ACHN (cell line): ENCODE measurements around the gene COL4A2.

ENCODE experiments used
- DNase-seq: peaks from one replicate; pipeline ENCODE4 v3.0.0-alpha.2; 2015
- in situ Hi-C: cut with HindIII; loops from 2 replicates; pipeline ENCODE4 v1.10.0; 2017; ENCODE audit warnings: low sequenced_read_pairs, low pct_ligation_motif_present, low pct_unique_long_range_greater_than_20kb

The COL4A2 gene

DNA sequence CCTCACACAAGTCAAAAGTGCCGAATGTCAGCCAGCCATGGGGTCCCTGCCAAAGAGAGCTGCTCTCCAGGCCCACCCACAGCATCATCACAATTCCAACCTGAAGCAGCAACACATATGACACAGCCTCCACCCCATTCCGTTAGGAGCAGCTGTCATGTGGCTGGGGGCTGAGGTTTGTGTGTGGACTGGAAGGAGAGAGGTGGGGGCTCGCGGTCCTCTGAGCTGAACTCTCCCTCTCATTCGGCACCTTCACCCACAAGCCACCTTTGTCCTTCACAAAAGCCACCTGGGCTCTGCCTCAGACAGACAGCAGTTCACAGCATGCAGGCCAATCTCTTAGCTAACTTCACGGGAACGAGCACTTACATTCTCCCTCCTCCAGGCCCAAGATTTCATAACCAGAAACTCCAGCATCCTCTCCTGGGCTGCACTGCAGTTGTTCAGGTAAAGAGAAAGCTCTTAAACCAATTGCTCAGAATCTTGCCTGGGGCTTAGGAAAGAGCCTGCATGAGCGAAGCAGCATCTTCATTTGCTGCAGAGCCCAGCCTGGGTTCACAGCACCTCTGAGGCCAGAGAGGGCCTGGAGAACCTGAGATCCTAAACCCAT, 247.2 kb downstream of the COL4A2 start:
- no peak for DNase-seq
- in situ Hi-C loops, result no loop called here

DNA sequence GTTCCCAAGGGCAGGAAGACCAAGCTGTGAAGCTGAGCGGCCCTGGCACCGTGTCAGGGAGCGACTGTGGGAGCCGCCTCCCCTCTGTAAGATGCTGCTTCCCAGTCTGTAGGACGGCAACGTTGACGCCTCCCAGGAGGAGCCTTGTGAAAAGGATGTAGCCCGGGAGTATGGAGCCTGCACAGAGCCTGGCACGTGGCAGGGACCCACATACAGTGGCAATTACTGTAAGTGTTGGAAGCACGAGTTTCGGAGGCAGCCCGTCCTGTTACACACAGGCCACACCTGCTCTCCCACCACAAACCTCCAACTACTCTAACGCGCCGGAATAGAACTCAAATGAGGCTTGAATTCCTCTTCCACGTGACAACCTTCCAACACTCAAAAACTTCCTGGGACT, 247.9 kb downstream of the COL4A2 start:
- in situ Hi-C loops, result no loop called here

DNA sequence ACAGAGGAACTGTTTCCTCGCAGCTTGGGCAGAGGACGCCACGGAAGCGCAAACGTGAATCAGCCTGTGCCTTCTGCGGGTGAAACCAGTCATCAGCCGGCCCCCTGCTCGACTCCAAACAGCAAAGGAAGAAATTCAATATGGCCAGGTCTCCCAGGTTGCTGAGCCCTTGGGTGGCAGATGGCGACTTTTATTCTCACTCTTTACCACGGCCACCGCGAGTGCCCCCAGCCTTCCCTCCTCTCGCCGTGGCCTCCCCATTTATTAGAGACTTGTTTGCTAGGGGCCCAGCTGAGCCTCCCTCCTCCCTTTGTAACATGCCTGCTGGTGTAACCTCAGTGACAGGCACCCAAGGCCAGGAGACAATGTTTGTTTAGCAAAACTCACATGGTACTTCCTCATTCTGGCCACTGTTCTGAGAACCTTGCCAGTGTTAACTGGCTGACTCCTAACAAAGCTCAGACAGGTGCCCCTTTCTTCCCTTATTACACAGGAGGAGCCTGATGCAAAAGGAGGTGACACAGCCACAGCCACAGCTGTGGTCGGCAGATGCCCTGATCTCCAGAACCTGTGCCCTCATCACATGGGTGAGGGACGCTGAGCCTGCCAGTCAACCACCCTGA, 248.6 kb downstream of the COL4A2 start:
- DNase-seq, result no peak
- in situ Hi-C loops, result no loop called here

More for the DNA sequence above, 247.9 kb downstream of the COL4A2 start:
- no peak for DNase-seq

DNA sequence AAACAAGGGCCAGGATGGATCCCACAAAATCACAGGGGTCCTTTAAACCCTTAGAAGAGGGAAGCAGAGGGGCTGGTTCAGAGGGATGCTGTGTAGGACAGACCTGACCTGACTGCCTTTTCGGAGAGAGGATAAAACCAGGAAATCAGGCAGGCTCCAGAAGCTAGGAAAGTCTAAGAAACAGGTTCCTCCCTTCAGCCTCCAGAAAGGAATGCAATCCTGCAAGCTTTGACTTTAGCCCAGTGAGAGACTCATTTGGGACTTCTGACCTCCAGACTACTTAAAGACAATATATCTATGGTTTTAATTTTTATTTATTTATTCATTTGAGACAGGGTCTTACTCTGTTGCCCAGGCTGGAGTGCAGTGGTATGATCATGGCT, 249.1 kb downstream of the COL4A2 start:
- in situ Hi-C loops, result no loop called here
- no peak for DNase-seq

DNA sequence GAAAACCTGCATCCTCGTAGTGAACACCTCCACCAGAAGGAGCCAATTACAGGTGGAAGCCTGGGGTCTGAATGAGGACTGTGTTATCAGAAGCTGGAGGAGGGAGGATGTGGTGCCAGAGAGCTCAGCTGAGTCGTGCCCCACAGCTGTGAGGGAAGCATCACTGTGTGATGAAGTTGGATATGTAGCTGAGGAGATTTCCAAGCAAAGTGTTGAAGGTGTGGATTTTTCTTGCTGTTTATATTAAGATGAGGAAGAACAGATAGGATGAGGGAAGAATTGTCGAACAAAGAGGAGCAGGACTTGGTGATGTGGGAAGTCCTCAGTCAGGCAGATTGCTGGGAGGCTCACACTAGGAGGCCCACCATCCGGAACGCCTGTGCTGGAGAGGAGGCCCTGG, 250.0 kb downstream of the COL4A2 start:
- no peak for DNase-seq
- in situ Hi-C loops, result no loop called here

DNA sequence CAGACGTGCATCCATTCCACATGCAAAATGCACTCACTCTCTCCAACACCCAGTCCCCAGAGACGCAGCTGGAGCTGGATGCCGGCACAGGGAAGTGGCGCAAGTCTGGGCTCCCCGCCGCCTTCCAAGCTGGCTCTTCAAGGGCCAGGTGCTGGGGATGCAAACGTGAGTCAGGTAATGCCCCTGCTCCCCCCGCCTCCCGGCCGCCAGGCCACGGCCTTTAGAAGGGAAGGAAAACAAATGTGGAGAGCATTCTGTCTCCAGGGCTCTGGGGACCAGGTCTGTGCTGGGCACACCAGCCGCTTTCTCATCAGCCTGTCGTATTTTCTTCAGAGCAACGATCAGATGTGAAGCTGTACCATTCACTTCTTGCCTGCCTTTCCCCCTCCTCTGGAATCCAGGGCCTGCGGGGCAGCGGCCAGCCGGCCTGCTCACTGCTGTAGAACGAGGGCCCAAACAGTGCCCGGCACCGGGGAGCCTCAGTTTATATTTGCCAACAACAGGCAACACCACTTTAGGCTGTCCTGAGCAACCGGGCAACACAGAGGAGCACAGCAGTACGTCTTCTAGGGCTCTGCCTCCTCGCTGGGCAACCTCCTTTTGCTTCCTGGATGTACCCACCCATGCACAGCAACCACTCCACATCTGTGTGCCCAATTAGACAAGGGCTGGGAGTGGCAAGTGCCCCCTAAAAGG, 250.7 kb downstream of the COL4A2 start:
- DNase-seq, result no peak
- in situ Hi-C loops, result no loop called here

DNA sequence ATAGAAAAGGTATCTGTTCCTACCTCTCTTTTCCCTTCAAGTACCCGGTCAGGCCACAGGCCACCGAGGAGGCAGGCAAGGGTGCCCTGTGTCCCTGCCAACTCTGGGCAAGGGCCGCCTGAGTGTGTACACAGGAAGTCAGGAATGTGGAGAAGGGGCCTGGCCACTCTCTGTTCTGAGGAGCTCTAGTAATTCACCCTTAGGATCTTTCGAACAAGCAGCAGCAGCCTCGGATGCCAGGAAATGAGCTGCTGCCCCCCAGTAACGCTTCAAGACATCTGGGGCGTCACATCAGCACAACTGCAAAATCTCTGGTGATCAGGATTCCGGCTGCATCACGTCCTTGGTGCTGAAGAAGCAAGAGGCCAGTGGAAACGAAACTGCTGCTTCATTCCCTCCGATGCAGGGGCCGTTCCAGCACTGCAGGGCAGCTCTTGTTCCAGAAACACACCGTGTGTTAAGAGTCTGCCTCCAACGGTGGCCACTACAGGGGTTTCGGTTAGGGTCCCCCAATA, 252.4 kb downstream of the COL4A2 start:
- DNase-seq, result no peak
- in situ Hi-C loops, result no loop called here

DNA sequence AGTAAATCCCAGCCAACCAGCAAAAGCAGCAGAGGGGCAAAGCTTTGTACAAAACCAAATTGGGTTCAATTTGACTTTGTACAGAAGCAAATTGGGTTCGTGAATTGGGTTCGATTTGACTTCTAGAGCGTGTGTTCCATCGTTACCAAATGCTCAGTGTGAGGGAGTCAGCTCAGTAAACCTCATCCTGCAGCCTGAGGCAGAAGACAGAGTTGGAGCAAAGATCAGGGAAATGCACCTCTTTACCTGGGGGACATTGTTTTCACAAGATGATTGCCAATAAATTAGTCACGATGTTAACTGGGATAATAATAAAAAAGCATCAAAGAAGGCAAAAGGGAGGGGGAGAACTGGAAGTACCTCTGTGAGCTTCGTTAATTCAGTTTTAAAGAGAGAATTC, 252.9 kb downstream of the COL4A2 start:
- in situ Hi-C loops, result no loop called here
- no peak for DNase-seq

DNA sequence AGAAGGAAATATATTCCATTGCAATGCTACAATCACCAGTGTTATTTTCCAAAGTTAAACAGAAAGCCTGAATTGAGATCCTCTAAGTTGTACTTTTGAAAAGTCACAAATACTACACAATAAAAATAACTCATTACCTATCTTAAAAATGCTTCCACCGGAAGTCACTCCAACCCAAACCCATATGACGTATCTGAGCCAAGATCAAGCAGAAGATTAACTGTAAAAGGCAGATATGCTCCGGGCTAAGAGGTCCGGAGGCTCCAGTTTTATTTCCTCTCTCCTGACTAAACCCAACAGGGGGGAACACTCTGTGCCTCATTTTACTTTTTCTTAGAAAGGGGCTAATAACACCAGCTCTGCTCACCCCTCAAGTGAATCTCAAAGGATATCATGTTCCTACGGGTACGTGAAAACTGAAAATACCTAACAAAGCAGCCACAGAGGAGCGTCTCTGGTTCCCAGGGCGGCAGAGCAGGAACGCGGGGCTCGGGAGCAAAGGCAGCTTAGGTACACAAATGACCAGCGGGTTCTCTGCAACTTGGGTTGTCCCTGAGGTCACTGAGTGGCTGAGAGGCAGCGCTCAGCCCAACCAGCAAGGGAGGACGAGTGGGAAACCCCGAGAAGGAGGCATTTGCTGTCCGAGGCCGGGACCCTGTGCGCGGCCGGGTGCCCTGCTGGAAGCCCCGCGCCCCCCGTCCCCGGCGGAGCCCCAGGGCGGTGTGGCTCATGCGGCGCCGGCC, 253.7 kb downstream of the COL4A2 start:
- DNase-seq, result peak; percentile 25
- in situ Hi-C loops, result no loop called here

DNA sequence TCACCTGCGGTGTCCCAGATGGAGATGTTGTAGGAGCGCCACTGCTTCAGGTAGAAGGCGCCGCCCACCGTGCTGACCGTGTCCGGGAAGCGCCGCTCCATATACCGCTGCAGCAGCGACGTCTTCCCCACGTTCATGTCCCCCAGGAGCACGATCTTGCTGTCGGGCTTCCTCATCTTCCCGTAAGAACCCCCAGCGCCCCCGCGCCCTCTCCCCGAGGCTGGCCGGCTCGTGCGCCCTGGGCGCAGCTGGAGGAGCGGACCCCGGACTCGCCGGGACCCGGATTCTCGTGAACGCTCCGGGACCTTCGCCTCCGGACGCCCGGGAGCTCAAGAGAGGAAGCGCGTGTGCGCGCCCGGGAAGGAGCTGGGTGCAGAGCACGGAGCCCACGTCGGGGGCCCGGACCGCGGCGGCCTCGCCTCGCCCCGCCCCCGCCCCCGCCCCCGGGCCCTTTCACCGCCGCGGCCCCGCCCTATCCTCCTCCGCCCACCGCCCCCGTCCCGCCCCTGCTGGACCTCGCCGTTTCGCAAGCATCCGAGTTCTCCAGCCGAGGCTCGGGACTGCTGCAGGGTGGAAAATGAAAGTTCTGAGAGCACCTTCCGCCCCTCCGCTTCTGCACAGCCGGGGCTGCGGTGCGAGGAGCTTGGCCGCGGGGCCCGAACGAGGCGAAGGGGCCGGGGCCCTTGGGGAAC, 254.4 kb downstream of the COL4A2 start, which contains the start of gene RAB20:
RAB20 (minus strand) TSS at position 379 of the 692 bp plus-strand sequence; CDS start at position 176, 203 bp downstream.
- peak; percentile 83 for DNase-seq
- in situ Hi-C loops, result no loop called here

DNA sequence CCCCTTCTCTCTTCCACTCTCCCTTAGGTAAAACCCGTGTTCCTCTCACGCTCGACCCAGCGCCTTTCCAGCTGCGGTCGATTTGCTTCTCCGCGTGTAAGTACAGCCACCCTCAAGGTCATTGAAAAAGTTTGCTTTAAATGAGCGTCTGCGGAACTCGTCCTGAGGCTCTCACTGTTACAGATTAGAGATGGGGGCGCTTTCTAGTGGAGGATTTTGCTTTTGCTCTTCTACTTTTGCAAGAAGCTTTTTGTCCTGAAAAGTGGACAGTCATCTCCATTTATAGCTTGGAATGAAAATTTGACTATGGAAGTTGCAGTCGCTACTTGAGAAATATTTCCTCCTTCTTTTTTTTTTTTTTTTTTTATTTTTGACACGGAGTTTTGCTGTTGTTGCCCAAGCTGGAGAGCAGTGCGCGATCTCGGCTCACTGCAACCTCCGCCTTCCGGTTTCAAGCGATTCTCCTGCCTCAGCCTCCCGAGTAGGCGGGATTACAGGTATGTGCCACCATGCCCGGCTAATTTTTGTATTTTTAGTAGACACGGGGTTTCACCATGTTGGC, 255.0 kb downstream of the COL4A2 start:
- no peak for DNase-seq
- in situ Hi-C loops, result no loop called here
